ENCODE data around the gene FLACC1.

Gene FLACC1, protein sequence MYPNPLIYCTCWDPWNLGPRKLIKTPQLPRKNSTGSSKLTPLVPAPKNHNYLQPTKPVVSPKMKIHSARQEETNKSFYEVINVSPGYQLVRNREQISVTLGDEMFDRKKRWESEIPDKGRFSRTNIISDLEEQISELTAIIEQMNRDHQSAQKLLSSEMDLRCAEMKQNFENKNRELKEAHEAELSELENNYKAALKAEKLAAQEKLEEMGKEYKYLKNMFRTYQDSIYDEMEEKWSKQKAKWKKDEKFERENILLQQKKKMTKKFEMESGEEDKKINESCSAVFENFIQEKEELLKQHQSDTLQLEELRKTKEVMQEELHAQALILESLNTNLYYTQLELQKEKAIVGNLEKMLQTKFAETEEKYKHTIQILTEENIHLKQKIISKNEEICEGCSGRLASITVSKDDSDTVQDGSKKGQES

DNA sequence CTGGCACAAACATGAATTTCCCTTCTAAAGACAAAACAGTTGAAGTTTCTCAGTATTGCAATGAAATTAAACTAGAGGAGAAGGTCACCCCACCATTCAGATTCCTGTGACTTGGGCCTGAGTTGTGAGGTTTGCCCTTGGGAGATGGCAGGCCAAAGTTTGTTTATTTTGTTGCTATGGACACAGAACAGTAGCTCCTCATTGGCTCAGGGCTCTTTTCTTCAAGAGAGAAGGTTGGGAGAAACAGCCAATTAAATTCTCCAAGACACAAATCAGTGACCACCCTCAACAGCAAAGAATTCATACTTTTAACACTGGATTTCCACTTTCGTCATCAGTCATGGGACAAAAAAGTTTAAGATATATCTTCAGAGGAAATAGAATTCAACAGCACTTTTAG lies at the start of gene FLACC1:
TSS of gene FLACC1 (minus strand) at position 125 of the 400 bp plus-strand sequence. CDS start 5,941 bp downstream, outside the sequence.
- Histone ChIP-seq H3K27me3 (ENCODE audit: control insufficient read depth in 2 of 2, insufficient read depth in 2 of 2, low read length in 2 of 2) (no peaks in the 10 kb centered on the region), H3K4me3 (ENCODE audit: low read length in 2 of 2) (no peak within 1 kb of the TSS), H3K4me1 (ENCODE audit: control insufficient read depth in 2 of 2, insufficient read depth in 2 of 2, low read length in 2 of 2) (no peaks in the 10 kb centered on the region), H3K27ac (ENCODE audit: low read depth in 2 of 2, low read length in 2 of 2) (no peak within 1 kb of the TSS), H3K9me3 (ENCODE audit: control insufficient read depth in 2 of 2, low read length in 2 of 2) (no peaks in the 10 kb centered on the region), H3K9ac (ENCODE audit: low read depth in 1 of 2, low read length in 2 of 2) (no peak within 1 kb of the TSS), H3K36me3 (ENCODE audit: control insufficient read depth in 2 of 2, insufficient read depth in 2 of 2, low read length in 2 of 2) (peaks cover 3 to 11% of the 10 kb centered on the region in 2 donors)

- Histone ChIP-seq H3K36me3 (ENCODE audit: control insufficient read depth in 2 of 2, insufficient read depth in 2 of 2, low read length in 2 of 2) (no peaks in the 10 kb centered on the region), H3K27me3 (ENCODE audit: control insufficient read depth in 2 of 2, insufficient read depth in 2 of 2, low read length in 2 of 2) (no peaks in the 10 kb centered on the region), H3K4me1 (ENCODE audit: control insufficient read depth in 2 of 2, insufficient read depth in 2 of 2, low read length in 2 of 2) (peaks cover 5% of the 10 kb centered on the region in 2 donors), H3K27ac (ENCODE audit: low read depth in 2 of 2, low read length in 2 of 2) (no peak overlapping the region), H3K9ac (ENCODE audit: low read depth in 1 of 2, low read length in 2 of 2) (no peak overlapping the region), H3K9me3 (ENCODE audit: control insufficient read depth in 2 of 2, low read length in 2 of 2) (no peaks in the 10 kb centered on the region), H3K4me3 (ENCODE audit: low read length in 2 of 2) (no peak overlapping the region)
Measured at GRCh38 chr2:201406077-201406662, 49.0 kb upstream of the FLACC1 start.

GRCh38 chr2:201404699-201405280 lies 47.6 kb upstream of the FLACC1 start:
- Histone ChIP-seq H3K9ac (ENCODE audit: low read depth in 1 of 2, low read length in 2 of 2) (no peak overlapping the region), H3K4me1 (ENCODE audit: control insufficient read depth in 2 of 2, insufficient read depth in 2 of 2, low read length in 2 of 2) (peaks cover 5% of the 10 kb centered on the region in 2 donors), H3K36me3 (ENCODE audit: control insufficient read depth in 2 of 2, insufficient read depth in 2 of 2, low read length in 2 of 2) (peaks cover 2 to 3% of the 10 kb centered on the region in 2 donors), H3K27ac (ENCODE audit: low read depth in 2 of 2, low read length in 2 of 2) (no peak overlapping the region), H3K4me3 (ENCODE audit: low read length in 2 of 2) (no peak overlapping the region), H3K9me3 (ENCODE audit: control insufficient read depth in 2 of 2, low read length in 2 of 2) (no peaks in the 10 kb centered on the region), H3K27me3 (ENCODE audit: control insufficient read depth in 2 of 2, insufficient read depth in 2 of 2, low read length in 2 of 2) (no peaks in the 10 kb centered on the region)

DNA sequence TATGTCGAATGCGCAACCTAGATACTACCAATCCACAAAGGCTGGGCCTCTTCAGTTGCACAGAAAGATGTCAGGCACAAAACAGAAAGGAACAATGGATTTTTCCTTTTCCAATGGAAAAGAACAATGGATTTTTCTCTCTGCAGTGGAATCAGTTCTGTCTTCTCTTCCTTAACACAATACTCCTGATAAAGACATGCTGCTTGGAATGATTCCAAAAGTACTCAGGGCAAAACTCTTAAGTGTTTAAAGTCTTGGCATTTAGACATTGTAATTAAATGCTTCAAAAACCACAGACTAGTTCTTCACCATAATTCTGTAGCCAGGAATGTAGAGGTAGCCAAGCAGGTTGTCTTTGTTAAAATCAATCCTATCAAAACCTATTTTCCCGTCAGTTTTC lies 46.7 kb upstream of the FLACC1 start:
- Histone ChIP-seq H3K9me3 (ENCODE audit: control insufficient read depth in 2 of 2, low read length in 2 of 2) (no peaks in the 10 kb centered on the region), H3K4me3 (ENCODE audit: low read length in 2 of 2) (no peak overlapping the region), H3K4me1 (ENCODE audit: control insufficient read depth in 2 of 2, insufficient read depth in 2 of 2, low read length in 2 of 2) (peaks cover 5% of the 10 kb centered on the region in 2 donors), H3K27me3 (ENCODE audit: control insufficient read depth in 2 of 2, insufficient read depth in 2 of 2, low read length in 2 of 2) (no peaks in the 10 kb centered on the region), H3K27ac (ENCODE audit: low read depth in 2 of 2, low read length in 2 of 2) (no peak overlapping the region), H3K9ac (ENCODE audit: low read depth in 1 of 2, low read length in 2 of 2) (no peak overlapping the region), H3K36me3 (ENCODE audit: control insufficient read depth in 2 of 2, insufficient read depth in 2 of 2, low read length in 2 of 2) (peaks cover 4 to 8% of the 10 kb centered on the region in 2 donors)

DNA sequence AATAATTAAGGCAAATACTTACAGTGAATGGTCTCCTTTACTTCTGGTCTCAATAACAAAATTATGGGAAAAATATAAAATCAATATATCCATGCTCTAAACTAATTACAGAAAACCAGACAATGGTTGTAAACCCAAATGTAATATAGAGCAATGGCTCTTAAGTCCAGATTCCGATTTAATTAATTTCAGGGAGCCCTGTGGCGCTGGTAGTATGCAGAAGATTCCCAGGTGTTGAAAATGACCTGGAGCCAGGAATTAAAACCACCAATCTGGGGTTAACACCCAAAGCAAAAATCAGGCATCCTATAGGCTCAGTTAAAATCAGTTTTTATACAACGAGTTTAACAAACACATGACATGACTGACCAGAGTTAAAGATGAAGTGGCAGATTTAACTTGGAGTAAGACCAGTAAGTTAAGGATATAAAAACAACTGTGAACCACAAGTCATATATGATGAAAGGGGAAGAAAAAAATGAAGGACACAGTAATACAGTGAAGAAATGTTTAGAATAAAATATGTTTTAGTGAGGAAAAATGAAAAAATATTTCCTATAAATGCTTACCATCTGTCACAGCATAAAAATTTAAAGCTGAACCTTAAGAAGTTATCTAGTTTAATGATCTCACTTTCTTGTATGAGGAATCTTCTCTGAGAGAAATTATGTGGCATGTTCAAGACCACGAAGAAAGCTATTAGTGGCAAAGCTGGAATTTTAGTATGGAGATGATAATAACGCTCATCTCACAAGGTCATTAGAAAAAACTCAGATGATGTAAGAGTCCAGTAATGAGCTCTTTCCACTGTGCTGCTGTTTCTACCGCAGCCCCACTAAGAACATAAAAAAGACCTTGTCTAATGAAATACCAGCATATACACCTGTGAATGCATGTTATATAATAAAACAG lies 45.8 kb upstream of the FLACC1 start:
- peaks cover 5% of the 10 kb centered on the region in 2 donors for H3K4me1 ChIP-seq (ENCODE audit: control insufficient read depth in 2 of 2, insufficient read depth in 2 of 2, low read length in 2 of 2)
- H3K36me3 ChIP-seq (ENCODE audit: control insufficient read depth in 2 of 2, insufficient read depth in 2 of 2, low read length in 2 of 2), result peaks cover 6 to 12% of the 10 kb centered on the region in 2 donors
- H3K4me3 ChIP-seq (ENCODE audit: low read length in 2 of 2), result no peak overlapping the region
- no peak overlapping the region for H3K27ac ChIP-seq (ENCODE audit: low read depth in 2 of 2, low read length in 2 of 2)
- no peak overlapping the region for H3K9ac ChIP-seq (ENCODE audit: low read depth in 1 of 2, low read length in 2 of 2)
- H3K9me3 ChIP-seq (ENCODE audit: control insufficient read depth in 2 of 2, low read length in 2 of 2), result no peaks in the 10 kb centered on the region
- H3K27me3 ChIP-seq (ENCODE audit: control insufficient read depth in 2 of 2, insufficient read depth in 2 of 2, low read length in 2 of 2), result no peaks in the 10 kb centered on the region

GRCh38 chr2:201401815-201402214 lies 44.7 kb upstream of the FLACC1 start:
- Histone ChIP-seq H3K9me3 (ENCODE audit: control insufficient read depth in 2 of 2, low read length in 2 of 2) (no peaks in the 10 kb centered on the region), H3K9ac (ENCODE audit: low read depth in 1 of 2, low read length in 2 of 2) (no peak overlapping the region), H3K36me3 (ENCODE audit: control insufficient read depth in 2 of 2, insufficient read depth in 2 of 2, low read length in 2 of 2) (peaks cover 15 to 23% of the 10 kb centered on the region in 2 donors), H3K27ac (ENCODE audit: low read depth in 2 of 2, low read length in 2 of 2) (no peak overlapping the region), H3K4me3 (ENCODE audit: low read length in 2 of 2) (no peak overlapping the region), H3K27me3 (ENCODE audit: control insufficient read depth in 2 of 2, insufficient read depth in 2 of 2, low read length in 2 of 2) (no peaks in the 10 kb centered on the region), H3K4me1 (ENCODE audit: control insufficient read depth in 2 of 2, insufficient read depth in 2 of 2, low read length in 2 of 2) (peaks cover 4 to 5% of the 10 kb centered on the region in 2 donors)

GRCh38 chr2:201396595-201396994 lies 39.5 kb upstream of the FLACC1 start:
- Histone ChIP-seq H3K36me3 (ENCODE audit: control insufficient read depth in 2 of 2, insufficient read depth in 2 of 2, low read length in 2 of 2) (peaks cover 54% of the 10 kb centered on the region in 2 donors), H3K27me3 (ENCODE audit: control insufficient read depth in 2 of 2, insufficient read depth in 2 of 2, low read length in 2 of 2) (no peaks in the 10 kb centered on the region), H3K9ac (ENCODE audit: low read depth in 1 of 2, low read length in 2 of 2) (no peak overlapping the region), H3K9me3 (ENCODE audit: control insufficient read depth in 2 of 2, low read length in 2 of 2) (no peaks in the 10 kb centered on the region), H3K4me1 (ENCODE audit: control insufficient read depth in 2 of 2, insufficient read depth in 2 of 2, low read length in 2 of 2) (no peaks in the 10 kb centered on the region), H3K27ac (ENCODE audit: low read depth in 2 of 2, low read length in 2 of 2) (no peak overlapping the region), H3K4me3 (ENCODE audit: low read length in 2 of 2) (no peak overlapping the region)

- Histone ChIP-seq H3K9me3 (ENCODE audit: control insufficient read depth in 2 of 2, low read length in 2 of 2) (no peaks in the 10 kb centered on the region), H3K9ac (ENCODE audit: low read depth in 1 of 2, low read length in 2 of 2) (no peak overlapping the region), H3K36me3 (ENCODE audit: control insufficient read depth in 2 of 2, insufficient read depth in 2 of 2, low read length in 2 of 2) (peaks cover 40 to 49% of the 10 kb centered on the region in 2 donors)
Measured at GRCh38 chr2:201383136-201383535, 26.0 kb upstream of the FLACC1 start.

GRCh38 chr2:201378496-201379397 lies 21.6 kb upstream of the FLACC1 start:
- Histone ChIP-seq H3K4me1 (ENCODE audit: control insufficient read depth in 2 of 2, insufficient read depth in 2 of 2, low read length in 2 of 2) (peaks cover 0 to 7% of the 10 kb centered on the region in 2 donors), H3K4me3 (ENCODE audit: low read length in 2 of 2) (no peak overlapping the region), H3K9ac (ENCODE audit: low read depth in 1 of 2, low read length in 2 of 2) (no peak overlapping the region), H3K27me3 (ENCODE audit: control insufficient read depth in 2 of 2, insufficient read depth in 2 of 2, low read length in 2 of 2) (no peaks in the 10 kb centered on the region), H3K9me3 (ENCODE audit: control insufficient read depth in 2 of 2, low read length in 2 of 2) (no peaks in the 10 kb centered on the region), H3K27ac (ENCODE audit: low read depth in 2 of 2, low read length in 2 of 2) (no peak overlapping the region), H3K36me3 (ENCODE audit: control insufficient read depth in 2 of 2, insufficient read depth in 2 of 2, low read length in 2 of 2) (peaks cover 23 to 28% of the 10 kb centered on the region in 2 donors)

More at GRCh38 chr2:201383136-201383535, 26.0 kb upstream of the FLACC1 start:
- Histone ChIP-seq H3K4me1 (ENCODE audit: control insufficient read depth in 2 of 2, insufficient read depth in 2 of 2, low read length in 2 of 2) (peaks cover 0 to 9% of the 10 kb centered on the region in 2 donors), H3K27ac (ENCODE audit: low read depth in 2 of 2, low read length in 2 of 2) (no peak overlapping the region), H3K27me3 (ENCODE audit: control insufficient read depth in 2 of 2, insufficient read depth in 2 of 2, low read length in 2 of 2) (no peaks in the 10 kb centered on the region), H3K4me3 (ENCODE audit: low read length in 2 of 2) (no peak overlapping the region)
